Measurements from ENCODE around the gene TDP2. TPM values are rescaled to one million over a fixed set of nuclear protein-coding genes. Genes with fewer than 3 reads are reported as not detected.

The TDP2 gene
- total and polyA plus RNA-seq, 8 donors = 18.7 to 112 (median 27.5) TPM

GRCh38 chr6:24621626-24622289, 44.9 kb downstream of the TDP2 start:
- Histone ChIP-seq H3K4me1 (no peaks in the 10 kb centered on the region), H3K9me3 (no peaks in the 10 kb centered on the region), H3K27me3 (no peaks in the 10 kb centered on the region), H3K27ac (no peak overlapping the region), H3K4me3 (no peak overlapping the region), H3K36me3 (no peaks in the 10 kb centered on the region)
- 63 to 78% (median 74%) methylated on average over 6 to 7 of the region's 7 CpGs for WGBS, 5 donors
- intact Hi-C loops (cut with DNase I; ENCODE audit: low total_unique reads) = no loop called here
- DNase-seq = no peak
- TF ChIP-seq POLR2AphosphoS5 (IDR thresholded peaks at IDR 0.05) = no peak

GRCh38 chr6:24620637-24621036, 46.1 kb downstream of the TDP2 start:
- Histone ChIP-seq H3K4me1 (no peaks in the 10 kb centered on the region), H3K27me3 (no peaks in the 10 kb centered on the region), H3K4me3 (no peak overlapping the region), H3K36me3 (no peaks in the 10 kb centered on the region), H3K9me3 (no peaks in the 10 kb centered on the region), H3K27ac (no peak overlapping the region)
- intact Hi-C loops (cut with DNase I; ENCODE audit: low total_unique reads) = no loop called here
- 87 to 97% (median 92%) methylated on average over 3 of the region's 3 CpGs for WGBS, 5 donors
- no peak for DNase-seq
- TF ChIP-seq POLR2AphosphoS5 (IDR thresholded peaks at IDR 0.05) = no peak
- no peak for TF ChIP-seq EP300 (IDR thresholded peaks at IDR 0.05)
- TF ChIP-seq CTCF (IDR thresholded peaks at IDR 0.05) = no peak
- no peak for TF ChIP-seq POLR2A (IDR thresholded peaks at IDR 0.05)

GRCh38 chr6:24619661-24620060, 47.0 kb downstream of the TDP2 start:
- no peak overlapping the region for H3K27ac ChIP-seq
- H3K4me3 ChIP-seq = no peak overlapping the region
- H3K4me1 ChIP-seq = no peaks in the 10 kb centered on the region
- WGBS, 5 donors = 90 to 98% (median 93%) methylated on average over 5 of the region's 5 CpGs
- intact Hi-C loops (cut with DNase I; ENCODE audit: low total_unique reads) = no loop called here
- no peaks in the 10 kb centered on the region for H3K36me3 ChIP-seq
- H3K27me3 ChIP-seq = no peaks in the 10 kb centered on the region
- no peak for DNase-seq
- TF ChIP-seq CTCF (IDR thresholded peaks at IDR 0.05) = no peak
- no peak for TF ChIP-seq POLR2A (IDR thresholded peaks at IDR 0.05)
- no peak for TF ChIP-seq POLR2AphosphoS5 (IDR thresholded peaks at IDR 0.05)
- TF ChIP-seq EP300 (IDR thresholded peaks at IDR 0.05) = no peak
- H3K9me3 ChIP-seq = no peaks in the 10 kb centered on the region

- no peak overlapping the region for H3K27ac ChIP-seq
- TF ChIP-seq EP300 (IDR thresholded peaks at IDR 0.05) (no peak), POLR2A (IDR thresholded peaks at IDR 0.05) (no peak), POLR2AphosphoS5 (IDR thresholded peaks at IDR 0.05) (no peak), CTCF (IDR thresholded peaks at IDR 0.05) (no peak)
- no peaks in the 10 kb centered on the region for H3K9me3 ChIP-seq
- H3K4me1 ChIP-seq = no peaks in the 10 kb centered on the region
- intact Hi-C loops (cut with DNase I; ENCODE audit: low total_unique reads) = no loop called here
- no peaks in the 10 kb centered on the region for H3K36me3 ChIP-seq
- no peak overlapping the region for H3K4me3 ChIP-seq
- 38 to 70% (median 53%) methylated on average over 2 of the region's 2 CpGs for WGBS, 5 donors
- no peak for DNase-seq
- peaks cover 0 to 7% (median 0%) of the 10 kb centered on the region in 3 donors for H3K27me3 ChIP-seq
These were observed 52.1 kb downstream of the TDP2 start for GRCh38 chr6:24614648-24615047.

GRCh38 chr6:24614043-24614420, 52.7 kb downstream of the TDP2 start:
- H3K4me3 ChIP-seq = no peak overlapping the region
- 60 to 75% (median 64%) methylated on average over 7 of the region's 7 CpGs for WGBS, 5 donors
- no peaks in the 10 kb centered on the region for H3K36me3 ChIP-seq
- H3K27me3 ChIP-seq = peaks cover 0 to 7% (median 0%) of the 10 kb centered on the region in 3 donors
- H3K4me1 ChIP-seq = no peaks in the 10 kb centered on the region
- no peak for DNase-seq
- no peaks in the 10 kb centered on the region for H3K9me3 ChIP-seq
- H3K27ac ChIP-seq = no peak overlapping the region
- TF ChIP-seq EP300 (IDR thresholded peaks at IDR 0.05) (no peak), CTCF (IDR thresholded peaks at IDR 0.05) (no peak), POLR2A (IDR thresholded peaks at IDR 0.05) (no peak), POLR2AphosphoS5 (IDR thresholded peaks at IDR 0.05) (no peak)
- intact Hi-C loops (cut with DNase I; ENCODE audit: low total_unique reads) = no loop called here

All from stomach (tissue), 9 donors.